A673 (cell line): ENCODE data around the gene A4GNT. TPM values are rescaled to one million over a fixed set of nuclear protein-coding genes. Genes with fewer than 3 reads are reported as not detected.

Source experiments
- BruUV-seq: library from RNA; stranded (reverse); fragments of 400-500 nt; replicated peaks from 2 replicates; lab custom pipeline; 2021; lab: Mats Ljungman, UMichigan
- CTCF ChIA-PET: fragments of 300-600 bp; sonication (Branson Sonifier 250); formaldehyde crosslinking; loops from one replicate; lab custom pipeline; 2022; ENCODE audit warnings: antibody characterized with exemption; lab: Charles Lee
- POLR2A ChIA-PET: fragments of 300-600 bp; sonication (Branson Sonifier 250); formaldehyde crosslinking; loops from one replicate; lab custom pipeline; 2022; ENCODE audit warnings: antibody characterized with exemption; ENCODE audit not compliant: low non-redundant PET; lab: Charles Lee
- DNase-seq: peaks from one replicate; pipeline ENCODE4 v3.0.0-alpha.2; 2015; ENCODE audit warnings: low spot score
- H3K27ac ChIP-seq: fragments of 200-600 bp; sonication (generic); 2 replicates; pipeline ENCODE4 v1.5.1; 2016; ENCODE audit warnings: mixed run types, low read depth, mild to moderate bottlenecking, mixed read lengths, antibody characterized with exemption, low read length; ENCODE audit not compliant: poor library complexity, severe bottlenecking
- H3K27me3 ChIP-seq: fragments of 200-600 bp; sonication (generic); replicated peaks from 2 replicates; pipeline ENCODE4 v1.6.1; 2017; ENCODE audit warnings: mixed run types, low read depth, mild to moderate bottlenecking, mixed read lengths, antibody characterized with exemption, low read length; ENCODE audit not compliant: insufficient read depth, poor library complexity
- H3K36me3 ChIP-seq: fragments of 200-600 bp; sonication (generic); 2 replicates; pipeline ENCODE4 v1.6.1; 2016; ENCODE audit warnings: mixed run types, mild to moderate bottlenecking, mixed read lengths, antibody characterized with exemption, low read length; ENCODE audit not compliant: insufficient read depth, poor library complexity, severe bottlenecking
- H3K4me1 ChIP-seq: fragments of 200-600 bp; sonication (generic); 2 replicates; pipeline ENCODE4 v1.6.1; 2017; ENCODE audit warnings: mixed run types, mild to moderate bottlenecking, mixed read lengths, antibody characterized with exemption, low read length; ENCODE audit not compliant: insufficient read depth, poor library complexity, severe bottlenecking
- H3K4me3 ChIP-seq: fragments of 200-600 bp; sonication (generic); 2 replicates; pipeline ENCODE4 v1.5.1; 2016; ENCODE audit warnings: low read depth, mixed run types, mild to moderate bottlenecking, mixed read lengths, low read length; ENCODE audit not compliant: poor library complexity, severe bottlenecking
- H3K9me3 ChIP-seq: fragments of 200-600 bp; sonication (generic); 2 replicates; pipeline ENCODE4 v1.6.1; 2016; ENCODE audit warnings: mixed run types, low read depth, mild to moderate bottlenecking, mixed read lengths, antibody characterized with exemption, low read length; ENCODE audit not compliant: poor library complexity, severe bottlenecking
- EZH2 ChIP-seq: fragments of 200-600 bp; sonication (generic); IDR thresholded peaks from 2 replicates; pipeline ENCODE4 v1.6.1; 2017; ENCODE audit warnings: borderline replicate concordance, low read depth, mild to moderate bottlenecking, mixed read lengths, antibody characterized with exemption, low read length; ENCODE audit not compliant: poor library complexity, severe bottlenecking
- intact Hi-C: fragments of 100-400 bp; cut with micrococcal nuclease; formaldehyde crosslinking; loops from one replicate; pipeline ENCODE4 v1.10.0; 2022; ENCODE audit not compliant: unreplicated experiment
- total RNA-seq: library from RNA; stranded (reverse); gene quantifications from 2 replicates; pipeline ENCODE4 v1.2.3, GENCODE V29; 2021
- TF ChIP-seq, protein P1 (sequence below): fragments of 300-800, 200-600 bp; sonication (generic); conservative IDR thresholded peaks from 2 replicates; pipeline ENCODE4 v1.5.1; 2017; ENCODE audit warnings: low read depth, mild to moderate bottlenecking, antibody characterized with exemption, low read length, moderate library complexity, mixed read lengths

The A4GNT gene
- total RNA-seq, 1 experiment from 2014 or later, result not detected

DNA sequence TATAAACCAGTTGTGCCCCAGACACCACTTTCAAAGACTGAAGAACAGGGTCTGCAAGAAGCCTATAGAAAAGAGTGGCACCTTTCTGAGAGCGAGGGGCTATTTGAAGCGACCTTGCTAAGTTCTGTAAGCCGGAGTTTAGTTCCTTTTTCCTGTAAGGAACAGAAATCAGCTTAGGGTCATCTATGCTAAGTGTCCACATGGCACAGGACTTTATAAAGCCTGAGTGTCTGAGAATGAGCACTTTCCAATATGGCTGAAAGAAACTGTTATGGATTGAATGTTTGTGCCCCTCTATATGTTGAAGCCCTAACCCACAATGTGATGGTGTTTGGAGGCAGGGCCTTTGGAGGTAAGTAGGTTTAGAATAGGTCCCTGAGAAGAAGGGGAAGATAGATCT is 4.0 kb upstream of the A4GNT start:
- intact Hi-C loops, result no loop called here
- Histone ChIP-seq H3K27ac (no peak overlapping the region), H3K27me3 (no peaks in the 10 kb centered on the region), H3K9me3 (no peaks in the 10 kb centered on the region), H3K4me1 (no peaks in the 10 kb centered on the region), H3K4me3 (no peak overlapping the region), H3K36me3 (no peaks in the 10 kb centered on the region)
- TF ChIP-seq, protein P1, sequence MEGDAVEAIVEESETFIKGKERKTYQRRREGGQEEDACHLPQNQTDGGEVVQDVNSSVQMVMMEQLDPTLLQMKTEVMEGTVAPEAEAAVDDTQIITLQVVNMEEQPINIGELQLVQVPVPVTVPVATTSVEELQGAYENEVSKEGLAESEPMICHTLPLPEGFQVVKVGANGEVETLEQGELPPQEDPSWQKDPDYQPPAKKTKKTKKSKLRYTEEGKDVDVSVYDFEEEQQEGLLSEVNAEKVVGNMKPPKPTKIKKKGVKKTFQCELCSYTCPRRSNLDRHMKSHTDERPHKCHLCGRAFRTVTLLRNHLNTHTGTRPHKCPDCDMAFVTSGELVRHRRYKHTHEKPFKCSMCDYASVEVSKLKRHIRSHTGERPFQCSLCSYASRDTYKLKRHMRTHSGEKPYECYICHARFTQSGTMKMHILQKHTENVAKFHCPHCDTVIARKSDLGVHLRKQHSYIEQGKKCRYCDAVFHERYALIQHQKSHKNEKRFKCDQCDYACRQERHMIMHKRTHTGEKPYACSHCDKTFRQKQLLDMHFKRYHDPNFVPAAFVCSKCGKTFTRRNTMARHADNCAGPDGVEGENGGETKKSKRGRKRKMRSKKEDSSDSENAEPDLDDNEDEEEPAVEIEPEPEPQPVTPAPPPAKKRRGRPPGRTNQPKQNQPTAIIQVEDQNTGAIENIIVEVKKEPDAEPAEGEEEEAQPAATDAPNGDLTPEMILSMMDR, result no peak
- no peak for TF ChIP-seq EZH2
- no peak for DNase-seq
- ChIA-PET POLR2A (no interaction called here), CTCF (no interaction called here)
- no TSS peak for BruUV-seq

DNA sequence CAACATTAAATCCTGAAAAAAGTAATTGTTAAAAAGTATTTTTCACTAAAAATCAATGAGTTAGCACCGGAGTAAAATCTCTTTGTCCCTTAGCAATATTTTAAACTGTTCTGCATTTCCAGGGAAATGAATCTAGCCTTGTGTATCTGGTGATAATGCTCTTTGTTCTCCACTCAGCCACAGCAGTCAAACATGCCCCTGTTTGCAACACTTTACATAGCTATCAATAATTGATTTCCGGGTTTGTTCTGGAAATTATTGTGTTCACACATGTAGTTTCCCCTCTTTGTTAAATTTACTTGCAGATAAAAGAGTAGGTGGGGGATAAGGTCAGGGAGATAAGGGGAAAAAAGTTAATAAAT is 3.6 kb upstream of the A4GNT start:
- no TSS peak for BruUV-seq
- intact Hi-C loops, result no loop called here
- Histone ChIP-seq H3K27ac (no peak overlapping the region), H3K4me3 (no peak overlapping the region), H3K9me3 (no peaks in the 10 kb centered on the region), H3K27me3 (no peaks in the 10 kb centered on the region), H3K4me1 (no peaks in the 10 kb centered on the region), H3K36me3 (no peaks in the 10 kb centered on the region)
- DNase-seq, result no peak
- no peak for TF ChIP-seq EZH2
- TF ChIP-seq, protein P1, result no peak
- ChIA-PET CTCF (no interaction called here), POLR2A (no interaction called here)

DNA sequence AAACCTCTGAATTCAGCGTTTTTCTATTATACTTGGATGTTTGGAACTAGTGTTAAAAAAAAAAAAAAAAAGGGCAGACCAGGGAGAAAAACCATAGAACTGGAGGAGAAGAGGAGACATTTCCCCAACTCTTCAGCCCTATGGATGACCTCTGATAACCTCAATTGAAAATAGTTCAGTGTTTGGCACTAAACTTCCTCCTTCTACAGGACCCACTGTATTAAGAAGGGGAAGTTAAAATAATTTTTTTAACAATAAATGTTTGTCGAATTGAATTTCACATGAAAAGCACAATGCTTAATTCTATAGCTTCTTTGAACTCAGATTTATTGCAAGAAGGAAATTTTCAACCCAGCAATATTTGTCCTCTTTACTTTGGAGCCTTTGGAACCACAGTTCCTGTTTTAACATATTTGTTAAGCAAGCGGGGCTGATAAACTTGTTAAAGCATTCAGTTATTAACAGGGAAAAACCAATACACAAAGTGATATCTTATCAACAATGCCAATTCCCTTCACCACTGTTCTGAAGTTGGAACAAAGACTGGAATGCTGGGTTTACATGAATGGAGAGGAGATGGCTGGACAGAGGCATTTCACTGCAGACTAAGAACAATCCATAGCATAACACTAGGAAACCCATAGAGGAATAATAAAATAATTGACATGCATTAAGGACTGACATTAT is 3.1 kb upstream of the A4GNT start:
- H3K27me3 ChIP-seq, result no peaks in the 10 kb centered on the region
- intact Hi-C loops, result no loop called here
- H3K36me3 ChIP-seq, result no peaks in the 10 kb centered on the region
- no peaks in the 10 kb centered on the region for H3K4me1 ChIP-seq
- H3K9me3 ChIP-seq, result no peaks in the 10 kb centered on the region
- H3K27ac ChIP-seq, result no peak overlapping the region
- TF ChIP-seq, protein P1, result no peak
- no peak for TF ChIP-seq EZH2
- DNase-seq, result no peak
- ChIA-PET POLR2A (no interaction called here), CTCF (no interaction called here)
- BruUV-seq, result no TSS peak
- no peak overlapping the region for H3K4me3 ChIP-seq
